Astrocyte of the cerebellum (primary cell): ENCODE results near the gene AGAP1.

Experiments
- DNase-seq: peaks from one replicate; pipeline ENCODE4 v3.0.0-alpha.2; 2011; ENCODE audit warnings: low read depth
- H3K4me3 ChIP-seq: 2 replicates; pipeline ENCODE4 v1.5.1; 2011; ENCODE audit warnings: mild to moderate bottlenecking, low read depth, low read length, moderate library complexity
- CTCF ChIP-seq: IDR thresholded peaks from 2 replicates; pipeline ENCODE4 v1.5.1; 2012; ENCODE audit warnings: low read length, low read depth, moderate library complexity, mild to moderate bottlenecking; ENCODE audit errors: missing control alignments
- in situ Hi-C: cut with HindIII; loops from 2 replicates; pipeline ENCODE4 v1.10.0; 2017; ENCODE audit warnings: low sequenced_read_pairs

The AGAP1 gene

DNA sequence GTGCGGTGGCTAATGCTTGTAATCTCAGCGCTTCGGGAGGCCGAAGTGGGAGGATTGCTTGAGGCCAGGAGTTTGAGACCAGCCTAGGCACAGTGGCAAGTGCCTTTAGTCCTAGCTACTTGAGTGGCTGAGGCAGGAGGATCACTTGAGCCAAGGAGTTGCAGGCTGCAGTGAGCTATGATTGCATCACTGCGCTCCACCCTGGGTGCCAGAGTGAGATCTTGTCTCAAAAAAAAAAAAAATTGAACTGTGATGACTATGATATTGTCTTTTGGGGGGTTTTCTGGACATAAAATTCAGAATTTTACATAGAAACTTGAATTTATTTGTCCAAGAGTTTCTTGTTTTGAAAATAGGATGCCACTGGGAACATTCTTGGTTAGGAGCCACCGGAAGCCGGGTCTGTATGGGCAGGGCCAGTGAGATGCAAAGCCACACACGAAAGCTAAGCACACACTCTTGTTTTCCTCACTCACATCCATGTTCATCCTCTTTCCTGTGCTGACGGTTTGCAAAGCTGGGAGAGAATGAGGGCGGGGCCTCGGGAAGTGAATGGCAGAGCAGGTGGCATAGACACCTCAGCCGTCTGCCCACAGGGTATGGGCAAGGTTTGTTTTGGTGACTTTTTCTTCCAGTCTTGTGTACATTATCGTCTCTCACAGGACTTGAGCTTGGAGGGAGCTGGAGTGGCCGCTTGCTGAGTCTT, 12.6 kb downstream of the AGAP1 start:
- H3K4me3 ChIP-seq = no peak overlapping the region
- DNase-seq = no peak
- no peak for TF ChIP-seq CTCF
- in situ Hi-C loops = no loop called here

DNA sequence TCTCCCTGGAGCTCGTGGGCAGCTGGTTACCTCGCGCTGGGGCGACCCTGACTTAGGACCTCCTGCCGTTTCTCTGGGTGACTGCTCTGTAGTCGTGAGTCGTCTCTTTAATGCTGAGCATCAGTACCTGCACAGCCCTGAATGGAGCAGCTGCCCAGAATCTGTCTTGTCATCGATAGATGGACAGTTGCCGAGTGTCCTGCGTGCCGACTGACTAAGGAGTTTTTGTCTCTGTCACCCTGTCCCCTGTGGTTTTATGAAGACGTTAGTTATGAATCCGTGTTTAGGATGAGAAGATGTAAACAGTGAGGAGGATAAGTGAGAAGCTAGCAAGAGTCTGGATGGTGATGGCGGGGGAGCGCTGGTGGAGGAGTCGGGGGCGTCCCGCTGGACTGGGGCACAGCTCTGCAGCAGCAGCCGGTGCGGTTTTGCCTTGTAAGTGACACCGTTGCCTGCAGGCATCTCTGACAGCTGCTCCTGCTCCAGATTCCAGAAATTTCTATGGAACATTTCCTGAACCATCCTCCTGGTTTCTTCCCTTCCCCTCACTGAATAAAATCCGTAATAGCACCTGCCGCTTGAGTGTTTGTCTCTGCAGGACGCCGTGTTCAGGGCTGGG, 13.3 kb downstream of the AGAP1 start:
- H3K4me3 ChIP-seq = no peak overlapping the region
- in situ Hi-C loops = no loop called here
- TF ChIP-seq CTCF = no peak
- DNase-seq = no peak

GRCh38 chr2:235507928-235508327, 14.1 kb downstream of the AGAP1 start:
- no peak for TF ChIP-seq CTCF
- DNase-seq = no peak
- no peak overlapping the region for H3K4me3 ChIP-seq
- in situ Hi-C loops = no loop called here

DNA sequence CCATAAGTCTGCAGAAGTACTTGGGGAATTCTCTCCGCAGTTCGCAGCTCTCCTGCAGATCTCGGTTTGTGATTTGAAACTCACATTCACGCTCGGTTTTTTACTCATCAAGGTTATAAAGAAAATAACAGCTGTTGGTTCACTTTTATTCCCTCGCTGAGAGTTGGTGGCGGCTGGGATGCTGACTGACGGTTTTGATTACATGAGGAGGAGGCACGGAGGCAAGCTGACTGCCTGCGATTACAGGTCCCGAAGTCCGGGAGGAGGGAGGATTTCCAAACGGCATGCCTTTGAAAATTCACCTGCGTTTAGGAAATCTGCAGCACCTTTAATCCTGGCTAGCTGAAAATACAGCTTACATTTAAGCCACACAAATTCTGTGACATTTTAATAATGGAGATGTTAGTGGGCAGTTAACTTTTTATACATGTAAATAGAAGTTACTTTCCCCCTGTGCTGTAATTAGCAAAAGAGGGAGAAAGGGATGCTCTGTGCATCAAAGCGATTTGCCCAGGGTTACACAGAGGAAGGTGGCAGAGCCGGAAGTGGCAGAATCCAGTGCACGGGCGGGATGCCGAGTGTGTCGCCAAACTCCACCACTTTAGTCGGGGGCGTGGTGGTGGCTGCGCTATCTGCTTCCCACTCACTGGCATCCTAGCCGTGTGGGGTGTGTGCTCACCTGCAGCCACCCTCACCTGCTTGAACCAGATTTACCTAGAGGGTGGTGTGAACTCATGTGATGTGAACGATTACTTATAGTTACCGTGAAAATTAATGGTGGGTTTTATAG, 14.7 kb downstream of the AGAP1 start:
- no peak overlapping the region for H3K4me3 ChIP-seq
- TF ChIP-seq CTCF = no peak
- in situ Hi-C loops = no loop called here
- DNase-seq = no peak

DNA sequence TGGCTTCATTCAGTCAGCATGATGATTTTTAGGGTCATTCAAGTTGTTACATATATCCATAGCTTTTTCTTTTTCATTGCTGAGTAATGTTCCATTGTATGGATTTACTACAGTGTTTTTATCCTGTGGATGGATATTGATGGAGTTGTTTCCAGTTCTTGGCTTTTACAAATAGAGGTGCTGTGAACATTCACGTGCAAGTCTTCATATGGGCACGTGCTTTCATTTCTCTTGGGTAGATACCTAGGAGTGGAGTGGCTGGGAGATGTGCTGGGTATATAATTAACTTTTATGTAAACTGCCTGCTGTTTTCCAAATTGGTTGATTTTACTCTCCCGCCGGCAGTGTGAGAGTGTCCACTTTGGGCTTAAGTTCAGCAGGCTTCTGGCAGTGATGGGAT, 16.5 kb downstream of the AGAP1 start:
- in situ Hi-C loops = no loop called here
- TF ChIP-seq CTCF = no peak
- no peak for DNase-seq
- no peak overlapping the region for H3K4me3 ChIP-seq

- H3K4me3 ChIP-seq = no peak overlapping the region
- in situ Hi-C loops = no loop called here
- TF ChIP-seq CTCF = no peak
- DNase-seq = peak; percentile 81
These were observed 17.4 kb downstream of the AGAP1 start for GRCh38 chr2:235511187-235511661.
